DMS114 treated with DMSO at 0.1 percent for 48 hours (cell line): ENCODE results near the gene TPK1.
"Not testable (repeated sequence)": the region's sequence is repeated elsewhere in the genome, so short reads cannot be mapped to it uniquely, and the experiment has no call there.

Experiments used
- DNase-seq: peaks from one replicate; lab custom pipeline; 2025; ENCODE audit not compliant: unreplicated experiment; lab: John Stamatoyannopoulos, UW

Gene TPK1

GRCh38 chr7:144824360-144824759 is 11.5 kb downstream of the TPK1 start:
- no peak for DNase-seq

GRCh38 chr7:144822223-144822622 is 13.6 kb downstream of the TPK1 start:
- DNase-seq, result no peak

- DNase-seq, result no peak
These were observed 14.8 kb downstream of the TPK1 start for GRCh38 chr7:144821067-144821466.

GRCh38 chr7:144820552-144820951 is 15.3 kb downstream of the TPK1 start:
- no peak for DNase-seq

DNA sequence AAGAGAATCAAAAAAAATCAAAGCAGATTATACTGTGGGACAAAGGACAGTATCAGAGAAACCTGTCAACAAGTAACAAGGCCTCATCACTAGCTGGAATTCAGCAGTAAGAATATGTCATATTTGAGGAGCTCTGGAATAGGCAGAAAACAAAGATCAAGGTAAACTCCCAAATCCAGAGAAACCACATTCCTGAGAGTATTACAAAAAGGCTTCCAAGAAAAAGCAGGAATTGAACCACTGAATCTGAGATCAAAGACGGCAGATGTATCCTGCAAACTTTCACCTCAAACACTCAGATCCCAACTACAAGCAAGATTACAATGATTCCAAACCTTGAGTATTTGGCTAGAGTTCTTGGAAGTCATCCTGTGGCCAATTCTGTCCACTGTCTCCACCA is 16.3 kb downstream of the TPK1 start:
- no peak for DNase-seq

GRCh38 chr7:144818511-144818910 is 17.3 kb downstream of the TPK1 start:
- DNase-seq, result no peak

DNA sequence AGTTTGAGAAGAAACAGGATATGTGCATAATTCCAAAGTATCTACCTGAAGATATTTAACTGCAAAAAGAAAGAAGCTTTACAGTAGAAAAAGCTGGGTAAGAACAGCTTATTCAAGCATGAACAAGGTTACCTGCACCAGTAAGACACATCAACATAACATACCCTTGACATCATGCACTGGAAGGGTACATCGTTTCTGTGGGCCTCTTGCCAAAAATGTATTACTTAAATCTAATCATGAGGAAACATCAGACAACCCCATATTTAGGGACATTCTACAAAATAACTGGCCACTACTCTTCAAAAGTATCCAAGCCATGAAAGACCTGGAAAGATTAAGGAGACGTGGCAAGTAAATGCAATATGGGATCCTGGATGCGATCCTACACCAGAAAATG is 18.9 kb downstream of the TPK1 start:
- no peak for DNase-seq

GRCh38 chr7:144814299-144814698 is 21.6 kb downstream of the TPK1 start:
- DNase-seq, result no peak

- DNase-seq, result no peak
These were observed 23.2 kb downstream of the TPK1 start for GRCh38 chr7:144812379-144813283.

DNA sequence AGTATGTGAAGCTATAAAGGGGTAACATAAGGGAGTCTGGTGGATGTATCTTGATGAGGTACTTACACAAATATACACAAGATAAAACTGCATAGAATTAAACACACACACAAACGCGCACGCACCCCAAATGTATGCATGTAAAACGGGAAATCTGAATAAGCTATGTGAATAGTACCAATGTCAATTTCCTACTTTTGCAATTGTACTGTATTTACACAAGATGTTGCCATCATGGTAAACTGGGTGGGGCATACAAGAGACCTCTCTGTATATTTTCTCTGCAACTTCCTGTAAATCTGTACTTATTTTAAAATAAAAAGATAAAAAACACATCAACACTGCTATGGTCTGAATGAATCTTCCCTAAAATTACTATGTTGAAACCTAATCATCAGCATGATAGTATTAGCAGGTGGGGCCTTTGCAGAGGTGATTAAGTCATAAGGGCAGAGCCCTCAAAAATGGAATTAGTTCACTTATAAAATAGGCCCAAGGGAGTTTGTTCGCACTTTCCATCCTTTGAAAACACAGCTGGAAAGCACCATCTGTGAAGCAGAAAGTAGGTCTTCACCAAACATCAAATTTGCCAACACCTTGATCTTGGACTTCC is 30.1 kb downstream of the TPK1 start:
- DNase-seq, result no peak

GRCh38 chr7:144800678-144801436 is 35.0 kb downstream of the TPK1 start:
- not testable (repeated sequence) for DNase-seq

DNA sequence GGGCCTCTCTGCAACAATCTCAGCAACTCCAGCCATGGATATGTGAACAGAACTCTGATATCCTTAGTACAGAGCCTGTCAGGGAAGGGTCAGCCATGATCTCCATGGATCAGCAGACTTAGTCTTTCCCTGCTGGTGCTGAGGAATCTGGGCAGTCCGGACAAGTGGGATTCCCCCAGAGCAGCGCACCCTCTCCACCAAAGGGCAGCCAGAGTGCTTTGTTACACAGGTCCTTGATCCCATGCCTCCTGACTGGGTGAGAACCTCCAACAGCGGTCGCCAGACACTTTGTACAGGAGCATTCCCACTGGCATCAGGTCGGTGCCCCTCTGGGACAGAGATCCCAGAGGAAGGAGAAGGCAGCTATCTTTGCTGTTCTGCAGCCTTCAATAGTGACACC is 38.9 kb downstream of the TPK1 start:
- no peak for DNase-seq

GRCh38 chr7:144792050-144792449 is 43.8 kb downstream of the TPK1 start:
- no peak for DNase-seq

DNA sequence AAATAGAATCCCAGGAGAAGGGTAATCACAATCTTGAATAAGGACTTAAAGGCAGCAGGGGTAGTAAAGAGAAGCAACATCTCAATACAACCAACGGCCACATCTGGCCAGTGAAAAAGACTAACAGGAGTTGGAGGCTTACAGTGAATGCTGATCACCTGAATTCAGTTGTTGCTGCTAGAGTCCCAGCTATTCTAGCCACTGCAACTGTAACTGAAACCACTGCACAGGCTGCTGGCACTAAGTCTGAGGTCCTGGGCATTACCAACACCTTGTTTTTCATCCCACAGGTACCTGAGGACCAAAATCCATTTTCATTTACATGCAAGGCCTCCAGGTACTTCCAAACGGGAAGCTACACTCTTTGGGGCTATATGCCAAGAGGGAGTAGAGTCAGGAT is 44.4 kb downstream of the TPK1 start:
- DNase-seq, result no peak

- no peak for DNase-seq
These were observed 48.7 kb downstream of the TPK1 start for GRCh38 chr7:144787127-144787526.

- no peak for DNase-seq
These were observed 49.3 kb downstream of the TPK1 start for GRCh38 chr7:144786522-144786921.

DNA sequence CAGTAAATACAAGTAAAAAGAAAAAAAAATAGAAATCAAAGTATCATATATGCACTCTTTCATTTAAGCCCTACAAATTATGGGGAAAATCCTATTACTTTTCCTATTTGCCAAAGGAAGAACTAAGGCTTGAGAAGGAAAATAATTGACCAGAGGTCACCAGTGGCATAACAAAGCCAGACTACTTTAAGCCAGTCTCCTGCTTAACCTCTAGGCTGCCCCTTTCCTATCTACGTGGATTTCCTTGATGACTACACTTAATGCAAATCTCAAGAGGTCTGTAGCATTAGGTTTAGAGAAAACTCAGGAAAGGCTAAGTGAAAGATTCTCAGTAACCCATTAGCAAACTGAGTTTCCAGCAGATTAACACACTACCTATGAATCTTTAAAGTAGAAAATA is 49.8 kb downstream of the TPK1 start:
- DNase-seq, result no peak

DNA sequence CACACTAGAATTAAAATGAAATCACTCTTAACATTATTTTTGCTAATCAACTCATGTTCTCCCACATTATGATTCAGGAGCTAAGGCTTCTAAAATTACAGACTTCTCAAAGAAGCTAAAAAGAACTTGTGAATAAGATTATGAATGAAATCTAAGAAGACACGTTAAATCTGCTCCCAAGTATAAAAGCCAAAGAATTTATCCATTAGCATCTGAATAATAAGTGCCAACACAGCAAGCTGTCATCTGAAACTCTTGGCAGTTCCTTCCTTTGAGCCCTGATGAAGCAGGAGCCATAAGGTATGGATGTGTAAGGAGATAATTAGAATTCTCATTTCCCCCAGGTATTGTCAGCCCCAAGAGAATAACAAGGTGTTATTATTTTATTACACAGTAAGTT is 50.3 kb downstream of the TPK1 start:
- DNase-seq, result no peak

DNA sequence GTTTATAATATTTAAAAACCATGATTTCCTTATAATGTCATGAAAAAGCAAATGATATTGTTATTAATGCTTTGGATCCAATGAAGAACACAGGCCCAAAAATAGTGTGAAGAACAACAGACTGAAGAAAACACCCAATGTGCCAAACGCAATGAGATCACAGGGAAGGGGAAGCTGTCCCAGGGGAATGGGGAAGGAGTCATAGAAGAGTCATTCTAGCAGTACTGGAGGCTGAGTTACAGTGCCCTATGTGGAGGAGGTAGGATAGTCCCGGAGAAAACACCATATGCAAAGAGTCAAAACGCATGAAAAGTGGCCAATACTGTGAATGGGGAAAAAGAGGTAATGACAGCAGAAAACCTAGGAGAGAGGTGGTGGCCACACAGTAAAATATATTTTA is 50.9 kb downstream of the TPK1 start:
- DNase-seq, result no peak

- no peak for DNase-seq
These were observed 51.4 kb downstream of the TPK1 start for GRCh38 chr7:144784441-144784840.

- no peak for DNase-seq
These were observed 53.0 kb downstream of the TPK1 start for GRCh38 chr7:144782883-144783282.

GRCh38 chr7:144780071-144780608 is 55.7 kb downstream of the TPK1 start:
- DNase-seq, result no peak
